ENCODE measurements around the gene PHB1. TPM values are rescaled to one million over a fixed set of nuclear protein-coding genes. Genes with fewer than 3 reads are reported as not detected.

The PHB1 gene
- total RNA-seq, 2 donors from 2014 or later: 229 to 487 TPM

- no peak for TF ChIP-seq CTCF (IDR thresholded peaks at IDR 0.05)
- no peak for DNase-seq
- peaks cover 3% of the 10 kb centered on the region for H3K27me3 ChIP-seq
- intact Hi-C loops (cut with DNase I): no loop called here
- no peaks in the 10 kb centered on the region for H3K4me1 ChIP-seq
- no peak overlapping the region for H3K27ac ChIP-seq
- H3K4me3 ChIP-seq: no peak overlapping the region
- H3K9me3 ChIP-seq: no peaks in the 10 kb centered on the region
- no peaks in the 10 kb centered on the region for H3K36me3 ChIP-seq
- no peak overlapping the region for H3K9ac ChIP-seq (ENCODE audit: low read depth in 2 of 2, low read length in 2 of 2)
These were observed 37.5 kb upstream of the PHB1 start for GRCh38 chr17:49452201-49452600.

DNA sequence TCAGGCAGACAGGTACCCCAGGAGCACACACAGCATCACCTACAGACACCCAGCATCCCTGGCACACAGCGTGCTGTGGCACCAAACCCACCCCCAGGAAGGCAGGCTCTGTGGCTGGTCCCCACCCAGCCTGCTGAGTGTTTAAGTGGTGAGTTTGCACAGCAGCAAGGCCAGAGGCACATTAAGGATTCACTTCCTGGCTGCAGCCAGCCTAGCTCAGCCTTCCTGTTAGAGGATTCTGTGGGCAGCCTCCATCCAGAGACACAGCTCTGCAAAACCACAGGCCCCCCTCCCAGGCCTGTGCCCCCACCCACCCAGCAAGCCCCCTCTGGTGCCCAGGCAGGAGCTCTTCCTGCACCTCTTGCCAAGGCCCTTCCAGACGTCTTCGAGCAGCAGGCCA, 36.1 kb upstream of the PHB1 start:
- no peaks in the 10 kb centered on the region for H3K27me3 ChIP-seq
- no peak for DNase-seq
- intact Hi-C loops (cut with DNase I): no loop called here

GRCh38 chr17:49450181-49450580, 35.5 kb upstream of the PHB1 start:
- no peaks in the 10 kb centered on the region for H3K9me3 ChIP-seq
- intact Hi-C loops (cut with DNase I): no loop called here
- no peaks in the 10 kb centered on the region for H3K36me3 ChIP-seq
- H3K4me1 ChIP-seq: no peaks in the 10 kb centered on the region
- DNase-seq: no peak
- no peak for TF ChIP-seq CTCF (IDR thresholded peaks at IDR 0.05)
- H3K4me3 ChIP-seq: no peak overlapping the region
- no peak overlapping the region for H3K9ac ChIP-seq (ENCODE audit: low read depth in 2 of 2, low read length in 2 of 2)
- no peak overlapping the region for H3K27ac ChIP-seq
- no peaks in the 10 kb centered on the region for H3K27me3 ChIP-seq

More for the DNA sequence above, 36.1 kb upstream of the PHB1 start:
- H3K27ac ChIP-seq: no peak overlapping the region
- H3K4me1 ChIP-seq: no peaks in the 10 kb centered on the region
- H3K9ac ChIP-seq (ENCODE audit: low read depth in 2 of 2, low read length in 2 of 2): no peak overlapping the region
- no peaks in the 10 kb centered on the region for H3K9me3 ChIP-seq
- H3K4me3 ChIP-seq: no peak overlapping the region
- H3K36me3 ChIP-seq: no peaks in the 10 kb centered on the region
- no peak for TF ChIP-seq CTCF (IDR thresholded peaks at IDR 0.05)

DNA sequence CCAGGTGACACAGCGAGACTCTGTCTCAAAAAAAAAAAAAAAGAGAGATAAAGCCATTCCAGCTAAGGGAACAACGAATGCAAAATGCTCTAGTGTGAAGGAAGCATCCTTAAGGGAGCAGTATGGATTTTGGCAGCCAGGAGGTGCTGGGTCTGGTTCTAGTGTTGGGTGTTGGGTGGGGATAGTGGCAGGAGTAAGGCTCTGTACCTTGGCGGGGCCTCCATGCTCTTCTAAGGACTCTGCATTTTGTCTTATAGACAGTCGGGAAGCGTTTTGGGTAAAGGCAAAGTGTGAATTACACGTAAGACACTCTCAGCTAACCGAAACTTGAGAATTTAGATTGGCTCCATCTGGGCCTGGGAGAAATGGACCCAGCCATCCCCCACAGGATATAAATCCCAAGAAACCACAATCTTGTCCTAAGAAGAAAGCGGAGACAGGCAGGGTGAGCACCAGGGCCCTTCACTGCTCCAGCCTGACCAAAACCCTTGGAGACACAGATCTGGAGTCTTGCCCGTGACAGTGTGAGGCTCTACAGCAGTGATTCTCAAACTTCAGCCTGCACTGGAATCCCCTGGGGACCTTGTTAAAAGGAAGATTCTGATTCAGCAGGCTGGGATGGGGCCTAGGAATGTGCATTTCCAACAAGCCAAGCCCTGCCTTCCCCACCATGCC, 33.1 kb upstream of the PHB1 start:
- Histone ChIP-seq H3K27ac (no peak overlapping the region), H3K36me3 (no peaks in the 10 kb centered on the region), H3K9me3 (no peaks in the 10 kb centered on the region), H3K4me1 (no peaks in the 10 kb centered on the region), H3K9ac (ENCODE audit: low read depth in 2 of 2, low read length in 2 of 2) (no peak overlapping the region), H3K27me3 (no peaks in the 10 kb centered on the region), H3K4me3 (no peak overlapping the region)
- no peak for TF ChIP-seq CTCF (IDR thresholded peaks at IDR 0.05)
- no peak for DNase-seq
- intact Hi-C loops (cut with DNase I): no loop called here

DNA sequence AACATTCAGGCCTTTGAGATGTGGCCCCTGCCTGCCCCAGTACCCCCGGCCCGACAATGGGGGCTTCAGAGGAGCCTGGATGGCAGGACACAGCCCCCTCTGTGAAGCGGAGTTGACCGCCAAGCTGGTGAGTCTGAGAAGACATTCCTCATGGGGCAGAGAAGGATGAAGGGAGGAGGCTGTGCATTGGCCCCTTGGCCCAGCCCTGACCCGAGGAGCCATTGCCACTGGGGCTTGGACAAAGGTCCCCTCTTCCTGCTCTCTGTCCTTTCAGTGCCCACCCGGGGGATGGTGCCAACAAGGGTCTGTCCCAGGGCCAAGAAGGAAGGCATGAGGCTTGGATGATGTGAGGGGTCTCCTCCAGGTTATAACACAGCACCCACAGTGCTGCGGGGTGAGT, 30.9 kb upstream of the PHB1 start:
- intact Hi-C loops (cut with DNase I): no loop called here
- Histone ChIP-seq H3K27me3 (no peaks in the 10 kb centered on the region), H3K27ac (no peak overlapping the region), H3K4me3 (no peak overlapping the region), H3K9ac (ENCODE audit: low read depth in 2 of 2, low read length in 2 of 2) (no peak overlapping the region), H3K4me1 (no peaks in the 10 kb centered on the region), H3K9me3 (no peaks in the 10 kb centered on the region), H3K36me3 (no peaks in the 10 kb centered on the region)
- no peak for DNase-seq
- TF ChIP-seq CTCF (IDR thresholded peaks at IDR 0.05): no peak
